KOPT-K1 (cell line): ENCODE results near the gene FOXN4.
"Not testable (repeated sequence)": the region's sequence is repeated elsewhere in the genome, so short reads cannot be mapped to it uniquely, and the experiment has no call there.

ENCODE experiments used
- H3K27ac ChIP-seq: fragments of 200-600 bp; sonication (generic); 2 replicates; pipeline ENCODE4 v1.5.1; 2016; ENCODE audit warnings: antibody characterized with exemption, mild to moderate bottlenecking, low read depth, low read length; ENCODE audit not compliant: poor library complexity, severe bottlenecking
- H3K36me3 ChIP-seq: fragments of 200-600 bp; sonication (generic); 2 replicates; pipeline ENCODE4 v1.5.1; 2017; ENCODE audit warnings: antibody characterized with exemption, mild to moderate bottlenecking, low read length, moderate library complexity; ENCODE audit not compliant: insufficient read depth
- H3K9me3 ChIP-seq: fragments of 200-600 bp; sonication (generic); 2 replicates; pipeline ENCODE4 v1.5.1; 2017; ENCODE audit warnings: antibody characterized with exemption, low read length, mild to moderate bottlenecking; ENCODE audit not compliant: insufficient read depth, poor library complexity, severe bottlenecking

The FOXN4 gene

GRCh38 chr12:109329003-109329402 is 19.9 kb upstream of the FOXN4 start:
- H3K9me3 ChIP-seq = no peaks in the 10 kb centered on the region
- no peak overlapping the region for H3K27ac ChIP-seq
- H3K36me3 ChIP-seq = no peaks in the 10 kb centered on the region

- H3K36me3 ChIP-seq, H3K9me3 ChIP-seq, H3K27ac ChIP-seq: not testable (repeated sequence)
These were observed 12.2 kb upstream of the FOXN4 start for GRCh38 chr12:109321294-109321693.

DNA sequence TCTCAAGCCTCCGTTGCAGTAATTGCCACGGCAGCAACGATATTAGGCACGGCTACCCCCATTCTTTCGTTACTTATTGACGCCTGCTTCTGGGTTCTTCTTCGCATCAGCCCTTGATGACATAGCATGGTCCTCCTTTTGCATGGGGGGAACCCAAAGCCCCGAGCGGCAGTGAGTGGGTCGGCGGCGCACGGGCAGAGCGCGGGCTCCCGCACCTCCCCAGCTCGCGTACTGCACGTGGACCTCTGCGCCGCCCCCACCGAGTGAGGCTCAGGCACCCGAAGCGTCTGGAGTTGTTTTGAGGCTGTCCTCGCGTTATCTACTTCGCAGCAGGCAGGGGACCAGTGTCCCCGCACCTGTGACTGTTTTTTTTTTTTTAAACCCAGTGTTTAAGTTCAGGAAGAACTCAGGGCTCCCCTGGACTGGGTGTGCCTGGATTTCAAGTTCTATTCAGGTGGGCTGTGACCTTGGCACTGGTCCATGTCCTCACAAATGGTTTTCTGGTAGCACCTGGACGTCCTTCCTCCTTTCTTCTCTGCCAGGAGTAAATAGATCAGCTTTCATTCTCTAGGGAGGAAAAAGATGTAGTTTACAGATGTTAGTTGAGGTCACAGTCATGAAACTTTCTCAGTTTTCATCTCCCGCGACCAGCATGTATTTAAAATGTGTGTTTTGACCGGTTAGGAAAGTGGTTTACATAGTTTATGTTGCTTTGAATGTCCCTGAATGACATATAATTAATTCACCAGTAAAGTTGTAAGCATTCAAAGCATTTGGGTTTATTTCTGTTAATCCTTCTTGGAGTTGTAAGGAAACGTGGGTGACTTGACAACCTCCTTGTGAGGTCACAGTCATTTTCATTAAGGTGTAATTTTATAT is 1.4 kb upstream of the FOXN4 start:
- Histone ChIP-seq H3K9me3 (no peaks in the 10 kb centered on the region), H3K36me3 (no peaks in the 10 kb centered on the region), H3K27ac (no peak overlapping the region)

GRCh38 chr12:109309381-109310246 is 530 bp upstream of the FOXN4 start:
- Histone ChIP-seq H3K36me3 (no peaks in the 10 kb centered on the region), H3K9me3 (no peaks in the 10 kb centered on the region), H3K27ac (no peak overlapping the region)

DNA sequence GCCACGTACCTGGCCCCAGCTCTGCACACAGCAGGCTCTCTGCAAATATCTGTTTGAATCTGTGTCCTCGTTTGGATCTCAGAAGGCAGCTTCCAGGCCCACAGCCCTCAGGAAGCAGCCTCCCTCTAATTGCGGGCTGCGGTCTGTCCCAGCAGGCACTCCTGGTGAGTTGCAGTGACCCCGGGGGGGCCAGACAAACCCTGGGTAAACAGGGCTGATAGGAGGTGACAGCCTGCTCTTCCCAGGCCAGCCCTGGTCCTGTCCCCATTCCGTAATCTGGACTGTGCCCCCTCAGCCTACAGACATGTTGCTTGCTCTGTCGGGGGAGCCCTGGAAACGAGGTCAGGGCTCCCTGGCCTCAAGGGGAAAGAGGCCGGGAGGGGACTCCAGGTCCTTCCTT is 2.0 kb downstream of the FOXN4 start:
- Histone ChIP-seq H3K27ac (no peak overlapping the region), H3K36me3 (no peaks in the 10 kb centered on the region), H3K9me3 (no peaks in the 10 kb centered on the region)

DNA sequence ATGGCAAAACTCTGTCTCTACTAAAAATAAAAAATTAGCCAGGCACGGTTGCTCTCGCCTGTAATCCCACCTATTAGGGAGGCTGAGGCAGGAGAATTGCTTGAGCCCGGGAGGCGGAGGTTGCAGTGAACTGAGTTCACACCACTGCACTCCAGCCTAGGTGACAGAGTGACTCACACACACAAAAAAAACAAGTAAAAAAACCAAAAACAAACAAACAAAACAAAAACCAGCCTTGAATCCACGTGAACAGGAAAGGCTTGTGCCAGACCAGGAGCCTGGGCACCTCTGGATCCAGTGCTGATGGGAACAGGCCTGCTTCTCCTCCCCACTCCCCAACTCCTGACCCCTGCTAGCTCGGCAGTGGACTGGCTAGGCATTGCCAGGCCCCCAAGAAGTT is 3.5 kb downstream of the FOXN4 start:
- H3K36me3 ChIP-seq = no peaks in the 10 kb centered on the region
- no peak overlapping the region for H3K27ac ChIP-seq
- no peaks in the 10 kb centered on the region for H3K9me3 ChIP-seq

GRCh38 chr12:109304485-109304884 is 4.6 kb downstream of the FOXN4 start:
- Histone ChIP-seq H3K9me3 (no peaks in the 10 kb centered on the region), H3K36me3 (no peaks in the 10 kb centered on the region), H3K27ac (no peak overlapping the region)

- no peak overlapping the region for H3K27ac ChIP-seq
- no peaks in the 10 kb centered on the region for H3K9me3 ChIP-seq
- no peaks in the 10 kb centered on the region for H3K36me3 ChIP-seq
These were observed 6.3 kb downstream of the FOXN4 start for GRCh38 chr12:109302770-109303169.

GRCh38 chr12:109302358-109302757 is 6.7 kb downstream of the FOXN4 start:
- no peak overlapping the region for H3K27ac ChIP-seq
- H3K36me3 ChIP-seq = no peaks in the 10 kb centered on the region
- no peaks in the 10 kb centered on the region for H3K9me3 ChIP-seq

DNA sequence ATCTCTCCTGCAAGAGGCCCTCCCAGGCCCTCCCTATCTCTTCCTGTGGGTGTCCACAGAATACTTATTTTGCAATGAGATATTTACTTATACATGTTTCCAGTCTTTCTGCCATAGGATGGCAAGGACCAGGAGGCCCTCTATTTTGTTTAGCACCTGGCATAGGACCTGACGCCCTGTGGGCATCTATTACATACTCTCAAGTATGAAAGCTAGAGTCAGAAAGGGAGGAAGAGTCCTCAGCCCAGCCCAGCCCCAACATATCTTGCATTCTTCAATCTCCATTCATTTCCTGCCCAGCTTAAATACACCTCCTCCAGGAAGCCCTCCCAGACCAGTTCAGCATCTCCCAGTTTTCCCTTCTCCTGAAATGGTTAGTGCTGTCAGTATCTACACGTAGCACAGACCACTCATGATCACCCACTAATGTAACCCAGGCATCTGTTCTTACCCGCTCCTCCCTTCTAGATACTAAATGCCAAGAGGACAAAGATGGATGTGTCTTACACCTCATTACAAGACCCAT is 7.4 kb downstream of the FOXN4 start:
- Histone ChIP-seq H3K9me3 (no peaks in the 10 kb centered on the region), H3K27ac (no peak overlapping the region)

GRCh38 chr12:109299849-109300248 is 9.2 kb downstream of the FOXN4 start:
- H3K36me3 ChIP-seq = no peaks in the 10 kb centered on the region
- no peaks in the 10 kb centered on the region for H3K9me3 ChIP-seq
- H3K27ac ChIP-seq = no peak overlapping the region

More for the DNA sequence above, 7.4 kb downstream of the FOXN4 start:
- H3K36me3 ChIP-seq = no peaks in the 10 kb centered on the region

DNA sequence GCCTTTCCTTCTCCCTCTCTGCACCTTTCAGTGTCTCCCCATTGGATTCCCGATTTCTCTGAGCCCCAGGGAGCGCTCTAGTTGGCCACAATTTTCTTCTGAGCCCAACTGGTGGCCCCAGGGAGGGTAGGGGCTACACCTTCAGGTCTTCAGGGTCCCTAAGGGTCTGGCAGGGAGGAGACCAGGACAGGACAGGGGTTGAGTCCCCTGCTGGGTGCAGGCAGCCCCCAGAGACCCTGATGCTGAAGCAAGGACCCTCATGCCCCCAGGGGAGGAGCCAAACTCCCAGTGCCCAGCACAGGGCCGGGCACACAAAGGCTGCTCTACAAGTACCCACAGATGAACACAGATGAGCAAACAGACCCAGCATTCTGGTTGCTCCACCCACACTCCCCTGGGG is 12.7 kb downstream of the FOXN4 start:
- Histone ChIP-seq H3K36me3 (no peaks in the 10 kb centered on the region), H3K27ac (no peak overlapping the region), H3K9me3 (no peaks in the 10 kb centered on the region)

GRCh38 chr12:109295764-109296425 is 13.2 kb downstream of the FOXN4 start:
- Histone ChIP-seq H3K36me3 (no peaks in the 10 kb centered on the region), H3K27ac (no peak overlapping the region), H3K9me3 (no peaks in the 10 kb centered on the region)

GRCh38 chr12:109294286-109294796 is 14.7 kb downstream of the FOXN4 start:
- Histone ChIP-seq H3K27ac (no peak overlapping the region), H3K36me3 (no peaks in the 10 kb centered on the region), H3K9me3 (no peaks in the 10 kb centered on the region)

GRCh38 chr12:109293106-109293505 is 16.0 kb downstream of the FOXN4 start:
- Histone ChIP-seq H3K36me3 (no peaks in the 10 kb centered on the region), H3K9me3 (no peaks in the 10 kb centered on the region), H3K27ac (no peak overlapping the region)
